Caco-2 (cell line): ENCODE measurements around the gene UTP4. TPM values are rescaled to one million over a fixed set of nuclear protein-coding genes. Genes with fewer than 3 reads are reported as not detected.

Source experiments
- BruUV-seq: library from RNA; stranded (reverse); fragments of 400-500 nt; replicated peaks from 2 replicates; lab custom pipeline; 2021; lab: Mats Ljungman, UMichigan
- CTCF ChIA-PET: fragments of 300-600 bp; sonication (Branson Sonifier 250); formaldehyde crosslinking; loops from one replicate; lab custom pipeline; 2022; ENCODE audit warnings: antibody characterized with exemption; lab: Charles Lee
- POLR2A ChIA-PET: fragments of 300-600 bp; sonication (Branson Sonifier 250); formaldehyde crosslinking; loops from one replicate; lab custom pipeline; 2022; ENCODE audit warnings: antibody characterized with exemption; lab: Charles Lee
- DNase-seq, 2 experiments: peaks; one replicate each; pipeline versions ENCODE4 v3.0.0 to v3.0.0-alpha.2; 2020 to 2022
- H3K27me3 ChIP-seq: replicated peaks from 2 replicates; pipeline ENCODE4 v1.6.0; 2011; ENCODE audit warnings: low read length; ENCODE audit not compliant: control insufficient read depth, insufficient read depth
- H3K36me3 ChIP-seq: 2 replicates; pipeline ENCODE4 v1.5.1; 2011; ENCODE audit warnings: low read length; ENCODE audit not compliant: control insufficient read depth, insufficient read depth
- H3K4me1 ChIP-seq: fragments of 250-450 bp; sonication (Bioruptor Pico); 2 replicates; pipeline ENCODE4 v1.5.1; 2020; ENCODE audit warnings: mild to moderate bottlenecking
- H3K4me3 ChIP-seq: 2 replicates; pipeline ENCODE4 v1.5.1; 2011; ENCODE audit warnings: low read depth, mild to moderate bottlenecking, control low read depth, low read length
- H3K9me3 ChIP-seq: fragments of 250-450 bp; sonication (Bioruptor Pico); 2 replicates; pipeline ENCODE4 v1.5.1; 2020; ENCODE audit warnings: mild to moderate bottlenecking, moderate library complexity
- H3K27ac Mint-ChIP-seq: one replicate; pipeline ENCODE4 v1.8.0; 2022; ENCODE audit warnings: mixed read lengths; ENCODE audit not compliant: unreplicated experiment
- H3K27me3 Mint-ChIP-seq: one replicate; pipeline ENCODE4 v1.8.0; 2022; ENCODE audit warnings: mixed read lengths; ENCODE audit not compliant: insufficient read depth, unreplicated experiment
- H3K36me3 Mint-ChIP-seq: one replicate; pipeline ENCODE4 v1.8.0; 2022; ENCODE audit warnings: mild to moderate bottlenecking, mixed read lengths; ENCODE audit not compliant: insufficient read depth, unreplicated experiment
- H3K4me1 Mint-ChIP-seq: one replicate; pipeline ENCODE4 v1.8.0; 2022; ENCODE audit warnings: low read depth, mixed read lengths; ENCODE audit not compliant: unreplicated experiment
- H3K4me3 Mint-ChIP-seq: one replicate; pipeline ENCODE4 v1.8.0; 2022; ENCODE audit warnings: mild to moderate bottlenecking, moderate library complexity, mixed read lengths; ENCODE audit not compliant: unreplicated experiment
- H3K9me3 Mint-ChIP-seq: one replicate; pipeline ENCODE4 v1.8.0; 2022; ENCODE audit warnings: mixed read lengths; ENCODE audit not compliant: unreplicated experiment
- CTCF ChIP-seq, 2 experiments: fragments of 200-600 bp in 1 of 2; IDR thresholded peaks; 1 replicate in 1 of 2; 2 replicates in 1 of 2; pipeline versions ENCODE4 v1.5.1 to v1.8.0; 2011 to 2022; ENCODE audit warnings: antibody characterized with exemption in 1 of 2, control low read depth in 1 of 2, inconsistent platforms in 1 of 2, low read depth in 1 of 2, low read length in 1 of 2, mild to moderate bottlenecking in 1 of 2, moderate library complexity in 1 of 2; ENCODE audit not compliant: insufficient read depth in 1 of 2, severe bottlenecking in 1 of 2, unreplicated experiment in 1 of 2
- intact Hi-C: fragments of 100-400 bp; cut with micrococcal nuclease; formaldehyde crosslinking; loops from one replicate; pipeline ENCODE4 v1.10.0; 2022; ENCODE audit not compliant: unreplicated experiment
- total RNA-seq: library from RNA; stranded (reverse); gene quantifications from 2 replicates; pipeline ENCODE4 v1.2.3, GENCODE V29; 2022

The UTP4 gene
- total RNA-seq, 1 experiment from 2014 or later: 126 TPM

- Mint-ChIP-seq H3K9me3 (no peaks in the 10 kb centered on the region), H3K4me3 (no peak overlapping the region), H3K27ac (no peak overlapping the region), H3K27me3 (no peaks in the 10 kb centered on the region), H3K4me1 (peaks cover 7% of the 10 kb centered on the region), H3K36me3 (peaks cover 22% of the 10 kb centered on the region)
- H3K9me3 ChIP-seq: no peaks in the 10 kb centered on the region
- POLR2A ChIA-PET: no interaction called here
- intact Hi-C loops: loop anchor here (10.0 kb wide), 1 partner anchor 575 kb away; the partner anchor contains the start of gene ZFP90
- peaks cover 9% of the 10 kb centered on the region for H3K4me1 ChIP-seq
- TF ChIP-seq CTCF (IDR thresholded peaks at IDR 0.05; ENCODE audit: insufficient read depth in 1 of 2, low read depth in 1 of 2, low read length in 1 of 2, severe bottlenecking in 1 of 2, unreplicated experiment in 1 of 2): no peak
- H3K36me3 ChIP-seq: no peaks in the 10 kb centered on the region
- no TSS peak for BruUV-seq
- no peak for DNase-seq
- no peak overlapping the region for H3K4me3 ChIP-seq
- CTCF ChIA-PET: no interaction called here
- H3K27me3 ChIP-seq: no peaks in the 10 kb centered on the region
Measured at GRCh38 chr16:69109486-69110270, 22.8 kb upstream of the UTP4 start.

GRCh38 chr16:69110406-69110805 is 22.0 kb upstream of the UTP4 start:
- no peaks in the 10 kb centered on the region for H3K27me3 Mint-ChIP-seq
- no peak for DNase-seq
- Histone ChIP-seq H3K4me3 (no peak overlapping the region), H3K9me3 (no peaks in the 10 kb centered on the region), H3K4me1 (peaks cover 9% of the 10 kb centered on the region), H3K36me3 (no peaks in the 10 kb centered on the region), H3K27me3 (no peaks in the 10 kb centered on the region)
- intact Hi-C loops: no loop called here
- no peak overlapping the region for H3K27ac Mint-ChIP-seq
- TF ChIP-seq CTCF (IDR thresholded peaks at IDR 0.05; ENCODE audit: insufficient read depth in 1 of 2, low read depth in 1 of 2, low read length in 1 of 2, severe bottlenecking in 1 of 2, unreplicated experiment in 1 of 2): no peak
- ChIA-PET POLR2A (no interaction called here), CTCF (no interaction called here)
- BruUV-seq: no TSS peak
- no peaks in the 10 kb centered on the region for H3K9me3 Mint-ChIP-seq
- H3K4me3 Mint-ChIP-seq: no peak overlapping the region
- H3K36me3 Mint-ChIP-seq: peaks cover 20% of the 10 kb centered on the region
- H3K4me1 Mint-ChIP-seq: peaks cover 1% of the 10 kb centered on the region

- Mint-ChIP-seq H3K36me3 (peaks cover 13% of the 10 kb centered on the region), H3K27me3 (no peaks in the 10 kb centered on the region)
Measured at GRCh38 chr16:69111216-69111875, 21.1 kb upstream of the UTP4 start.

More at GRCh38 chr16:69111216-69111875, 21.1 kb upstream of the UTP4 start:
- H3K27me3 ChIP-seq: no peaks in the 10 kb centered on the region
- DNase-seq: no peak
- ChIA-PET CTCF (interaction anchor here (0.6 kb wide), 1 partner anchor 291 kb away, joined by 3 read pairs; no protein-coding TSS in a partner anchor), POLR2A (interaction anchor here (0.6 kb wide), 1 partner anchor 1450 kb away, joined by 4 read pairs; the partner anchor contains the start of gene PARD6A)
- TF ChIP-seq CTCF (IDR thresholded peaks at IDR 0.05; ENCODE audit: insufficient read depth in 1 of 2, low read depth in 1 of 2, low read length in 1 of 2, severe bottlenecking in 1 of 2, unreplicated experiment in 1 of 2): no peak
- no peak overlapping the region for H3K27ac Mint-ChIP-seq
- H3K9me3 Mint-ChIP-seq: no peaks in the 10 kb centered on the region
- H3K4me3 ChIP-seq: no peak overlapping the region
- H3K4me1 Mint-ChIP-seq: no peaks in the 10 kb centered on the region
- H3K4me3 Mint-ChIP-seq: no peak overlapping the region
- BruUV-seq: no TSS peak
- no peaks in the 10 kb centered on the region for H3K36me3 ChIP-seq
- H3K9me3 ChIP-seq: no peaks in the 10 kb centered on the region
- H3K4me1 ChIP-seq: peaks cover 9% of the 10 kb centered on the region
- intact Hi-C loops: no loop called here
